Measurements from ENCODE around the gene RDH16.
"Not testable (repeated sequence)": the region's sequence is repeated elsewhere in the genome, so short reads cannot be mapped to it uniquely, and the experiment has no call there.

The RDH16 gene

GRCh38 chr12:56927281-56927680 lies 30.1 kb downstream of the RDH16 start:
- no peak for TF ChIP-seq CTCF (conservative IDR thresholded peaks at IDR 0.05; ENCODE audit: low read depth, low read length)
- DNase-seq (ENCODE audit: low read depth): no peak
- no peak overlapping the region for H3K4me3 ChIP-seq (ENCODE audit: low read length)

GRCh38 chr12:56922031-56922430 lies 35.4 kb downstream of the RDH16 start:
- no peak for TF ChIP-seq CTCF (conservative IDR thresholded peaks at IDR 0.05; ENCODE audit: low read depth, low read length)
- H3K4me3 ChIP-seq (ENCODE audit: low read length): no peak overlapping the region
- no peak for DNase-seq (ENCODE audit: low read depth)

DNA sequence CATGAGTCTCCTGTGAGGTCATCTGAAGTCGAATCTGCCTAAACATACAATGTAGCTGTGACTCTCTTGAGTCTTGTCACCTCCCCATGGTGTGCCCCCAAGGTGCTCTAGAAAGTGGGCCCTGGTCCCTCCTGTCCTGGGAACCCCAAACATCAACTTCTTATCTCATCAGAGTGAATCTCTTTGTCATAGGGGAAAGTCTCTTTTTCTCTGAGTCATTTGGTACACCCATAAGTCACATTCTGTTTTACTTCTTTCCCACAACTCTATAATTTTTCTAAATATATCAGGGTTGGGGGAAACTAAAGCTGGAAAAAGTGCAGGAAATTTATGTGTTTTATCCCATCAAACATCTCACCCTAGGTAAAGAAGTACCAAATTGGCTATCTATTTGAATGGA lies 36.1 kb downstream of the RDH16 start:
- no peak overlapping the region for H3K4me3 ChIP-seq (ENCODE audit: low read length)
- DNase-seq (ENCODE audit: low read depth): no peak
- TF ChIP-seq CTCF (conservative IDR thresholded peaks at IDR 0.05; ENCODE audit: low read depth, low read length): no peak

DNA sequence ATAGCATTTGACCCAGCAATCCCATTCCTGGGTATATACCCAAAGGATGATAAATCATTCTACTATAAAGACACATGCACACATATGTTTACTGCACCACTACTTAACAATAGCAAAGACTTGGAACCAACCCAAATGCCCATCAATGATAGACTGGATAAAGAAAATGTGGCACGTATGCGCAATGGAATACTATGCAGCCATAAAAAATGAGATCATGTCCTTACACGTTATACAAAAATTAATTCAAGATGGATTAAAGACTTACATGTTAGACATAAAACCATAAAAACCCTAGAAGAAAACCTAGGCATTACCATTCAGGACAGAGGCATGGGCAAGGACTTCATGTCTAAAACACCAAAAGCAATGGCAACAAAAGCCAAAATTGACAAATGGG lies 39.3 kb downstream of the RDH16 start:
- DNase-seq (ENCODE audit: low read depth); H3K4me3 ChIP-seq (ENCODE audit: low read length): not testable (repeated sequence)

DNA sequence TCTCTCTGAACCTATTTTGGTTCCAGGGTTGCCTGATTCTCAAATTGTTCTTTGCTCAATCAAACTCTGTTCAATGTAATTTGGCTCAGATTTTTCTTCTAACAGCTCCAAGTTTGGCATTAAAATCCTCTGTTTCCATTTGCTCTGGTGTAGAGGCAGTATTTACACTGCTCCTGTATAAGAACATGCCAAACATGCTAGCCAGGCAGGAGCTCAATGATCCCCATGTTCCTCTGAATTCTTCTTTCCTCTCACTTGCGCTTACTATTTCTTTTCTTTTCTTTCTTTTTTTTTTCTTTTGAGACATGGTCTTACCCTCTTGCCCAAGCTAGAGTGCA lies 40.4 kb downstream of the RDH16 start:
- no peak for TF ChIP-seq CTCF (conservative IDR thresholded peaks at IDR 0.05; ENCODE audit: low read depth, low read length)
- no peak overlapping the region for H3K4me3 ChIP-seq (ENCODE audit: low read length)
- no peak for DNase-seq (ENCODE audit: low read depth)

DNA sequence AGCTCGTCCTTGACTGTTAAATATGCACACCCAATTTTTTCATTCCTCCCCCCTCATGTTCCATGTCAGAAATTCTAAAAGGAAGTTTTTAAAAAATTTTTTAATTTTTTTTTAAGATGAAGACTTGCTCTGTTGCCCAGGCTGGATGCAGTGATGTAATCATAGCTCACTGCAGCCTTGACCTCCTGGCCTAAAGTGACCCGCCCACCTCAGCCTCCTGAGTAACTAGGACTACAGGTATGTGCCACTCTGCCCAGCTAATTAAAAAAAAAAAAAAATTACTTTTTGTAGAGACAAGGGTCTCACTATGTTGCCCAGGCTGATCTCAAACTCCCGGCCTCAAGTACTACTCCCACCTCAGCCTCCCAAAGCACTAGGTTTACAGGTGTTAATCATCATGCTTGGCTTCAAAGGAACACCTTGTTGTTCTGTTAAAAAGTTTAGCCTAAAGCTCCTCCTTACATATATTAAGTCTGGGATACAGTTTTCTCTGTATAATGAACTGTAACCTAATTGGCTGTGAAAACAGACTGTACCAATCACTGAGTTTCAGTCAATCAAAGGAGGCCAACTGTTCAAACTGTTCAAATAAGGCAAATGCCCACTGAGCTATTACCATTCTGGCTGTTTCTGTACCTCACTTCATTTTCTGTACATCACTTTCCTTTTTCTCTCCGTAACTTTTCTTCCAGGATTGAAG lies 41.0 kb downstream of the RDH16 start:
- no peak for DNase-seq (ENCODE audit: low read depth)
- no peak for TF ChIP-seq CTCF (conservative IDR thresholded peaks at IDR 0.05; ENCODE audit: low read depth, low read length)

DNA sequence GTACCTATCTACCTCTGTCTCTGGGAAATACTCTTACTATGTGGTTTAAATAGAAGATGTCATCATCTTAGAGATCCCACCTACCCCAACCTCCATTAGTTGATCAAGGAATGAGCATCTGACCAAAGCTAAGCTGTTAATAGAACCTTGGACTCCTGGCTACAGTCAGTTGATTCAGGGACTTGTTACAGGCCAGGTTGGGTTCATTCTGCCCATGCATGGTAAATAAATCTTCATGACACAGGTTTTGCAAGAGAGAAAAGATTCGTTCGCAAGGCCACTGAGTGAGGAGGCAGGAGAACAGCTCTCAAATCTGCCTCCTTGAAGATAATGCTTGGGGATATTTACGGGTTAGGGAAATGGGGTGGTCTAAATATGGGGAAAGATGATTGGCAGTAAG lies 42.7 kb downstream of the RDH16 start:
- H3K4me3 ChIP-seq (ENCODE audit: low read length): no peak overlapping the region
- TF ChIP-seq CTCF (conservative IDR thresholded peaks at IDR 0.05; ENCODE audit: low read depth, low read length): no peak
- no peak for DNase-seq (ENCODE audit: low read depth)

More for the DNA sequence above, 41.0 kb downstream of the RDH16 start:
- no peak overlapping the region for H3K4me3 ChIP-seq (ENCODE audit: low read length)

GRCh38 chr12:56914256-56914655 lies 43.2 kb downstream of the RDH16 start:
- no peak for DNase-seq (ENCODE audit: low read depth)

GRCh38 chr12:56909403-56909802 lies 48.0 kb downstream of the RDH16 start:
- not testable (repeated sequence) for H3K4me3 ChIP-seq (ENCODE audit: low read length)

More at GRCh38 chr12:56914256-56914655, 43.2 kb downstream of the RDH16 start:
- H3K4me3 ChIP-seq (ENCODE audit: low read length): no peak overlapping the region
- no peak for TF ChIP-seq CTCF (conservative IDR thresholded peaks at IDR 0.05; ENCODE audit: low read depth, low read length)

More at GRCh38 chr12:56909403-56909802, 48.0 kb downstream of the RDH16 start:
- DNase-seq (ENCODE audit: low read depth): not testable (repeated sequence)
